SK-N-SH (cell line): ENCODE measurements around the gene XXYLT1.

ENCODE experiments used
- RAD21 ChIP-seq: IDR thresholded peaks from 2 replicates; pipeline ENCODE4 v1.6.1; 2012; ENCODE audit warnings: mild to moderate bottlenecking, low read length
- REST ChIP-seq: IDR thresholded peaks from 2 replicates; pipeline ENCODE4 v1.6.1; 2012; ENCODE audit warnings: mild to moderate bottlenecking, low read depth, low read length, moderate library complexity

- TF ChIP-seq RAD21 (no peak), REST (no peak)
Measured at GRCh38 chr3:195302431-195302830, 31.5 kb upstream of the XXYLT1 start.
